Keratinocyte (primary cell): ENCODE results near the gene CACNG7. TPM values are rescaled to one million over a fixed set of nuclear protein-coding genes. Genes with fewer than 3 reads are reported as not detected.

ENCODE experiments used
- DNase-seq: peaks from one replicate; pipeline ENCODE4 v3.0.0-alpha.2; 2011; ENCODE audit warnings: low read depth, missing footprints, low spot score
- FAIRE-seq: peaks from 2 replicates; lab custom pipeline; 2011; peaks lifted over from hg19 to GRCh38; lab: Jason Lieb, UNC
- H2AFZ ChIP-seq: 2 replicates; pipeline ENCODE4 v1.6.0; 2012; ENCODE audit warnings: low read length, control low read depth, inconsistent platforms; ENCODE audit not compliant: control insufficient read depth
- H3K27ac ChIP-seq: 2 replicates; pipeline ENCODE4 v1.5.1; 2011; ENCODE audit warnings: low read length; ENCODE audit not compliant: control insufficient read depth, insufficient read depth
- H3K27me3 ChIP-seq: 3 replicates; pipeline ENCODE4 v1.6.0; 2011; ENCODE audit warnings: low read length; ENCODE audit not compliant: control insufficient read depth, insufficient read depth; ENCODE audit errors: extremely low read depth
- H3K36me3 ChIP-seq, 2 experiments: 2 replicates in 1 of 2; 3 replicates in 1 of 2; pipeline ENCODE4 v1.5.1; 2011; ENCODE audit warnings: low read length in 2 of 2, mild to moderate bottlenecking in 1 of 2; ENCODE audit not compliant: control insufficient read depth in 2 of 2, insufficient read depth in 2 of 2; ENCODE audit errors: extremely low read depth in 1 of 2
- H3K4me1 ChIP-seq: 3 replicates; pipeline ENCODE4 v1.5.1; 2011; ENCODE audit warnings: low read length; ENCODE audit not compliant: control insufficient read depth, insufficient read depth; ENCODE audit errors: extremely low read depth
- H3K4me2 ChIP-seq: 3 replicates; pipeline ENCODE4 v1.6.0; 2011; ENCODE audit warnings: low read depth, low read length; ENCODE audit not compliant: control insufficient read depth, insufficient read depth; ENCODE audit errors: extremely low read depth
- H3K4me3 ChIP-seq, 3 experiments: fragments of 200-600 bp in 1 of 3; sonication (generic) in 1 of 3; 2 replicates in 2 of 3; 3 replicates in 1 of 3; pipeline ENCODE4 v1.5.1; 2011 to 2016; ENCODE audit warnings: low read length in 3 of 3, mild to moderate bottlenecking in 3 of 3, control low read depth in 2 of 3, inconsistent platforms in 1 of 3, low read depth in 1 of 3, mixed read lengths in 1 of 3, mixed run types in 1 of 3, moderate library complexity in 1 of 3; ENCODE audit not compliant: control insufficient read depth in 2 of 3, insufficient read depth in 2 of 3; ENCODE audit errors: extremely low read depth in 1 of 3
- H3K79me2 ChIP-seq: 2 replicates; pipeline ENCODE4 v1.6.0; 2012; ENCODE audit warnings: low read length; ENCODE audit not compliant: control insufficient read depth, insufficient read depth
- H3K9ac ChIP-seq: 3 replicates; pipeline ENCODE4 v1.6.0; 2011; ENCODE audit warnings: low read length; ENCODE audit not compliant: control insufficient read depth, insufficient read depth; ENCODE audit errors: extremely low read depth
- H3K9me1 ChIP-seq: 3 replicates; pipeline ENCODE4 v1.6.0; 2011; ENCODE audit warnings: low read length; ENCODE audit not compliant: control insufficient read depth, insufficient read depth; ENCODE audit errors: extremely low read depth
- H3K9me3 ChIP-seq: 2 replicates; pipeline ENCODE4 v1.5.1; 2012; ENCODE audit warnings: low read depth, low read length; ENCODE audit not compliant: control insufficient read depth
- H4K20me1 ChIP-seq: 3 replicates; pipeline ENCODE4 v1.6.0; 2011; ENCODE audit warnings: low read length; ENCODE audit not compliant: control insufficient read depth, insufficient read depth; ENCODE audit errors: extremely low read depth
- EZH2 ChIP-seq: IDR thresholded peaks from one replicate; pipeline ENCODE4 v1.6.1; 2012; ENCODE audit warnings: inconsistent platforms, mild to moderate bottlenecking, low read length, moderate library complexity
- dilution Hi-C: fragments of 300-500 bp; cut with MboI; formaldehyde crosslinking; loops from one replicate; pipeline ENCODE4 v1.7.0; 2020; ENCODE audit warnings: low sequenced_read_pairs; ENCODE audit not compliant: extremely low pct_ligation_motif_present
- polyA plus RNA-seq, 5 experiments: library from polyadenylated mRNA; depleted of rRNA in 3 of 5; stranded (reverse) in 3 of 5; stranded (forward) in 1 of 5; unstranded in 1 of 5; fragments of >200 nt; gene quantifications; 1 replicate in 1 of 5; 2 replicates in 3 of 5; 3 replicates in 1 of 5; pipeline versions ENCODE4 v1.2.1 to v1.2.3, GENCODE V29; 2011 to 2012; ENCODE audit warnings: missing spikeins in 2 of 5, low read depth in 1 of 5, low replicate concordance in 1 of 5
- TF ChIP-seq, protein P1 (sequence below), 3 experiments: IDR thresholded peaks in 1 of 3; conservative IDR thresholded peaks in 1 of 3; optimal IDR thresholded peaks in 1 of 3; 2 replicates in 2 of 3; 3 replicates in 1 of 3; pipeline versions ENCODE3 to v1.5.1; 2011; ENCODE audit warnings: low read length in 3 of 3, mild to moderate bottlenecking in 3 of 3, moderate library complexity in 2 of 3, control low read depth in 1 of 3, inconsistent platforms in 1 of 3; ENCODE audit not compliant: insufficient read depth in 2 of 3; ENCODE audit errors: extremely low read depth in 1 of 3

Gene CACNG7
- polyA plus RNA-seq, 1 donor (not counting 4 experiments of a cell fraction or from before 2014, with no cell fraction given) = not detected

- no peak for DNase-seq
- no peak for FAIRE-seq
- Histone ChIP-seq H4K20me1 (no peaks in the 10 kb centered on the region), H3K9me3 (no peaks in the 10 kb centered on the region), H3K4me3 (peak overlapping the region in 1 of 3 experiments; percentile 72), H3K36me3 (peaks cover 0 to 2% of the 10 kb centered on the region in 2 experiments), H3K4me2 (peak overlapping the region; percentile 91), H2AFZ (peak overlapping the region; percentile 80), H3K27me3 (no peaks in the 10 kb centered on the region), H3K79me2 (peaks cover 7% of the 10 kb centered on the region), H3K27ac (peak overlapping the region; percentile 98), H3K9ac (peak overlapping the region; percentile 92), H3K9me1 (no peaks in the 10 kb centered on the region), H3K4me1 (peaks cover 19% of the 10 kb centered on the region)
- TF ChIP-seq, protein P1, sequence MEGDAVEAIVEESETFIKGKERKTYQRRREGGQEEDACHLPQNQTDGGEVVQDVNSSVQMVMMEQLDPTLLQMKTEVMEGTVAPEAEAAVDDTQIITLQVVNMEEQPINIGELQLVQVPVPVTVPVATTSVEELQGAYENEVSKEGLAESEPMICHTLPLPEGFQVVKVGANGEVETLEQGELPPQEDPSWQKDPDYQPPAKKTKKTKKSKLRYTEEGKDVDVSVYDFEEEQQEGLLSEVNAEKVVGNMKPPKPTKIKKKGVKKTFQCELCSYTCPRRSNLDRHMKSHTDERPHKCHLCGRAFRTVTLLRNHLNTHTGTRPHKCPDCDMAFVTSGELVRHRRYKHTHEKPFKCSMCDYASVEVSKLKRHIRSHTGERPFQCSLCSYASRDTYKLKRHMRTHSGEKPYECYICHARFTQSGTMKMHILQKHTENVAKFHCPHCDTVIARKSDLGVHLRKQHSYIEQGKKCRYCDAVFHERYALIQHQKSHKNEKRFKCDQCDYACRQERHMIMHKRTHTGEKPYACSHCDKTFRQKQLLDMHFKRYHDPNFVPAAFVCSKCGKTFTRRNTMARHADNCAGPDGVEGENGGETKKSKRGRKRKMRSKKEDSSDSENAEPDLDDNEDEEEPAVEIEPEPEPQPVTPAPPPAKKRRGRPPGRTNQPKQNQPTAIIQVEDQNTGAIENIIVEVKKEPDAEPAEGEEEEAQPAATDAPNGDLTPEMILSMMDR (optimal IDR thresholded peaks at IDR 0.05 in 1 of 3, IDR thresholded peaks at IDR 0.05 in 1 of 3, conservative IDR thresholded peaks at IDR 0.05 in 1 of 3; ENCODE audit: extremely low read depth in 1 of 3, insufficient read depth in 2 of 3, low read length in 3 of 3) = no peak
- dilution Hi-C loops = no loop called here
Observed at GRCh38 chr19:53865523-53865917, 43.6 kb upstream of the CACNG7 start.

- peak overlapping the region; percentile 22 to 72 (median 43) for H3K4me3 ChIP-seq
- no peak for FAIRE-seq
Observed at GRCh38 chr19:53865918-53866864, 42.9 kb upstream of the CACNG7 start.

More at GRCh38 chr19:53865918-53866864, 42.9 kb upstream of the CACNG7 start:
- DNase-seq = no peak
- H3K4me1 ChIP-seq = peaks cover 19% of the 10 kb centered on the region
- H3K9me3 ChIP-seq = no peaks in the 10 kb centered on the region
- peak overlapping the region; percentile 80 for H2AFZ ChIP-seq
- no peak for TF ChIP-seq EZH2
- TF ChIP-seq, protein P1 (optimal IDR thresholded peaks at IDR 0.05 in 1 of 3, IDR thresholded peaks at IDR 0.05 in 1 of 3, conservative IDR thresholded peaks at IDR 0.05 in 1 of 3; ENCODE audit: extremely low read depth in 1 of 3, insufficient read depth in 2 of 3, low read length in 3 of 3) = no peak
- peak overlapping the region; percentile 98 for H3K27ac ChIP-seq
- H3K9ac ChIP-seq = peak overlapping the region; percentile 92
- H3K9me1 ChIP-seq = no peaks in the 10 kb centered on the region
- H4K20me1 ChIP-seq = no peaks in the 10 kb centered on the region
- dilution Hi-C loops = no loop called here
- peak overlapping the region; percentile 91 for H3K4me2 ChIP-seq
- peaks cover 7% of the 10 kb centered on the region for H3K79me2 ChIP-seq
- peaks cover 0 to 4% of the 10 kb centered on the region in 2 experiments for H3K36me3 ChIP-seq
- no peaks in the 10 kb centered on the region for H3K27me3 ChIP-seq
